H1 (cell line): Measurements from ENCODE around the gene PARP4. TPM values are rescaled to one million over a fixed set of nuclear protein-coding genes. Genes with fewer than 3 reads are reported as not detected.

ENCODE experiments used
- EZH2 ChIP-seq: fragments of 200-600 bp; sonication (generic); IDR thresholded peaks from 2 replicates; pipeline ENCODE4 v1.7.1; 2012; ENCODE audit warnings: low read depth, mild to moderate bottlenecking, moderate library complexity, low read length, inconsistent platforms; ENCODE audit not compliant: severe bottlenecking
- KDM4A ChIP-seq: IDR thresholded peaks from one replicate; pipeline ENCODE4 v1.7.1; 2012; ENCODE audit warnings: low read depth, mild to moderate bottlenecking, moderate library complexity, low read length, inconsistent platforms; ENCODE audit not compliant: severe bottlenecking
- KDM5A ChIP-seq: fragments of 200-600 bp; IDR thresholded peaks from 2 replicates; pipeline ENCODE4 v1.7.1; 2012; ENCODE audit warnings: mild to moderate bottlenecking, low read length, inconsistent platforms, mixed read lengths
- SIRT6 ChIP-seq: IDR thresholded peaks from one replicate; pipeline ENCODE4 v1.7.1; 2012; ENCODE audit warnings: low read length, inconsistent platforms
- polyA plus RNA-seq, 7 experiments: library from polyadenylated mRNA; depleted of rRNA in 3 of 7; stranded (reverse) in 5 of 7; unstranded in 2 of 7; fragments of >200 nt in 5 of 7; fragments of 200-250 nt in 2 of 7; gene quantifications; 1 replicate in 5 of 7; 2 replicates in 1 of 7; 4 replicates in 1 of 7; pipeline versions ENCODE4 v1.2.1 to v1.2.3, GENCODE V29; 2011 to 2013; ENCODE audit warnings: missing spikeins in 2 of 7, mixed read lengths in 2 of 7
- total RNA-seq: library from RNA; stranded (reverse); fragmentation: NEBNext Ultra II Directional; extraction: Animal tissue kit (Norgen Biotek cat#: 25700); gene quantifications from 2 replicates; pipeline ENCODE4 v1.2.1, GENCODE V29; 2021

The PARP4 gene
- total and polyA plus RNA-seq, 2 of the 8 experiments (the other 6 are each of a cell fraction or from before 2014, with no cell fraction given): 22.2 to 40.3 TPM

GRCh38 chr13:24505256-24505655 is 7.3 kb downstream of the PARP4 start (continued):
- no peak for TF ChIP-seq EZH2
- TF ChIP-seq KDM4A: no peak
- no peak for TF ChIP-seq SIRT6
- TF ChIP-seq KDM5A: no peak
